Upper lobe of right lung (tissue), 1 donor: Measurements from ENCODE around the gene SYNGR4. TPM values are rescaled to one million over a fixed set of nuclear protein-coding genes. Genes with fewer than 3 reads are reported as not detected.
"Not testable (repeated sequence)": the region's sequence is repeated elsewhere in the genome, so short reads cannot be mapped to it uniquely, and the experiment has no call there.

Experiments used
- ATAC-seq: fragments of 200-7000 bp; cut with Tn5 transposase; one replicate; pipeline ENCODE4 v1.9.1; 2020; ENCODE audit warnings: mild to moderate bottlenecking, moderate library complexity
- DNase-seq: peaks from one replicate; pipeline ENCODE4 v3.0.0-alpha.2; 2020
- H3K27ac ChIP-seq: fragments of 200-600 bp; one replicate; pipeline ENCODE4 v1.8.0; 2022
- H3K27me3 ChIP-seq: fragments of 200-600 bp; one replicate; pipeline ENCODE4 v1.8.0; 2022; ENCODE audit warnings: mild to moderate bottlenecking
- H3K36me3 ChIP-seq: fragments of 200-600 bp; one replicate; pipeline ENCODE4 v1.8.0; 2022
- H3K4me1 ChIP-seq: fragments of 200-600 bp; one replicate; pipeline ENCODE4 v1.8.0; 2022
- H3K4me3 ChIP-seq: fragments of 200-600 bp; one replicate; pipeline ENCODE4 v1.8.0; 2022; ENCODE audit warnings: mild to moderate bottlenecking
- H3K9me3 ChIP-seq: fragments of 200-600 bp; one replicate; pipeline ENCODE4 v1.8.0; 2022
- CTCF ChIP-seq: fragments of 200-600 bp; IDR thresholded peaks from one replicate; pipeline ENCODE4 v1.8.0; 2022; ENCODE audit warnings: antibody characterized with exemption
- intact Hi-C: fragments of 100-400 bp; cut with DNase I; formaldehyde crosslinking; loops from one replicate; pipeline ENCODE4 v1.11.0; 2022
- total RNA-seq: library from RNA; stranded (reverse); fragmentation: NEBNext Ultra II Directional; extraction: Animal tissue kit (Norgen Biotek cat#: 25700); gene quantifications from one replicate; pipeline ENCODE4 v1.2.1, GENCODE V29; 2021
- donor health status: DM: no; HTN: yes; CAD: no; lungs with severe emphysema.

Gene SYNGR4
- total RNA-seq, 1 donor from 2014 or later, result not detected

- no peak overlapping the region for H3K4me3 ChIP-seq
- ATAC-seq (no peak), DNase-seq (no peak)
- H3K36me3 ChIP-seq, result no peaks in the 10 kb centered on the region
- H3K27me3 ChIP-seq, result no peaks in the 10 kb centered on the region
- no peak for TF ChIP-seq CTCF
- no peaks in the 10 kb centered on the region for H3K9me3 ChIP-seq
- H3K4me1 ChIP-seq, result no peaks in the 10 kb centered on the region
- H3K27ac ChIP-seq, result no peak overlapping the region
- intact Hi-C loops, result no loop called here
These were observed 7.2 kb downstream of the SYNGR4 start for GRCh38 chr19:48371367-48371766.

GRCh38 chr19:48371771-48372170, 7.6 kb downstream of the SYNGR4 start:
- H3K36me3 ChIP-seq, intact Hi-C loops: not testable (repeated sequence)

GRCh38 chr19:48372904-48373303, 8.7 kb downstream of the SYNGR4 start:
- TF ChIP-seq CTCF, result no peak
- DNase-seq (no peak), ATAC-seq (no peak)
- Histone ChIP-seq H3K36me3 (no peaks in the 10 kb centered on the region), H3K27ac (no peak overlapping the region), H3K9me3 (no peaks in the 10 kb centered on the region), H3K4me3 (no peak overlapping the region), H3K27me3 (no peaks in the 10 kb centered on the region), H3K4me1 (no peaks in the 10 kb centered on the region)
- intact Hi-C loops, result no loop called here

More at GRCh38 chr19:48371771-48372170, 7.6 kb downstream of the SYNGR4 start:
- DNase-seq, ATAC-seq, H3K27me3 ChIP-seq, H3K9me3 ChIP-seq, H3K27ac ChIP-seq, H3K4me1 ChIP-seq, H3K4me3 ChIP-seq: not testable (repeated sequence)

GRCh38 chr19:48373567-48373966, 9.4 kb downstream of the SYNGR4 start:
- no peak for ATAC-seq
- no peaks in the 10 kb centered on the region for H3K36me3 ChIP-seq
- no peaks in the 10 kb centered on the region for H3K27me3 ChIP-seq
- no peak overlapping the region for H3K4me3 ChIP-seq
- TF ChIP-seq CTCF, result no peak
- no peaks in the 10 kb centered on the region for H3K4me1 ChIP-seq
- DNase-seq, result no peak
- no peak overlapping the region for H3K27ac ChIP-seq
- intact Hi-C loops, result no loop called here
- no peaks in the 10 kb centered on the region for H3K9me3 ChIP-seq

GRCh38 chr19:48378194-48378570, 14.0 kb downstream of the SYNGR4 start:
- intact Hi-C loops, result no loop called here
- DNase-seq, result no peak
- Histone ChIP-seq H3K9me3 (no peaks in the 10 kb centered on the region), H3K4me1 (no peaks in the 10 kb centered on the region), H3K27ac (no peak overlapping the region), H3K36me3 (peaks cover 16% of the 10 kb centered on the region), H3K27me3 (no peaks in the 10 kb centered on the region), H3K4me3 (no peak overlapping the region)
- ATAC-seq, result no peak
- TF ChIP-seq CTCF, result no peak

GRCh38 chr19:48379058-48379457, 14.9 kb downstream of the SYNGR4 start:
- no peak overlapping the region for H3K27ac ChIP-seq
- peaks cover 25% of the 10 kb centered on the region for H3K36me3 ChIP-seq
- H3K9me3 ChIP-seq, result no peaks in the 10 kb centered on the region
- H3K27me3 ChIP-seq, result no peaks in the 10 kb centered on the region
- H3K4me1 ChIP-seq, result no peaks in the 10 kb centered on the region
- TF ChIP-seq CTCF, result no peak
- H3K4me3 ChIP-seq, result no peak overlapping the region
- intact Hi-C loops, result no loop called here
- ATAC-seq (no peak), DNase-seq (no peak)
